ENCODE measurements around the gene TPCN1. TPM values are rescaled to one million over a fixed set of nuclear protein-coding genes. Genes with fewer than 3 reads are reported as not detected.

TPCN1 gene
- total RNA-seq, 1 donor from 2014 or later = 34.9 TPM

DNA sequence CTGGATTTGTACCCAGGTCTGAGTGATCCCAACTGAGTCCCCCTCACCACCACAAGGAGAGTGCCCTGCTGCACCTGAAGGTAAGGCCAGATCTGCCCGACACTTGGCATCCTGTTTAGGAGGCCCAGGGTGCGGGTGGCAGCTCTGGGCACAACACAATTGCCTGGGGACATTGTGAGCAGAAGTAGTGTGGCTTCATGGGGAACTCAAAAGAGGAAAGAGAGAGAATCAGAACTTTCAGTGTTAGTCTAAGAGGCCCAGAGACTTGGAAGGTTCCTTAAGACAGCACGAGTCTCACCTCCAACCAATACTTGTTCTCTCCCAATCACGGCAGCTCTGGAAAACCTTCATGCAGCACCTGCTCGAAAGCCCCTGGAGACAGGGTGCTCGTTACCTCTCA is 120.3 kb downstream of the TPCN1 start:
- no peaks in the 10 kb centered on the region for H3K36me3 ChIP-seq (ENCODE audit: control insufficient read depth, insufficient read depth, low read length)
- H3K27me3 ChIP-seq (ENCODE audit: control insufficient read depth, insufficient read depth, low read length) = no peaks in the 10 kb centered on the region
- DNase-seq (ENCODE audit: low read depth) = no peak
- TF ChIP-seq CTCF (IDR thresholded peaks at IDR 0.05; ENCODE audit: insufficient read depth, low read length, poor library complexity, severe bottlenecking) = no peak
- H3K4me3 ChIP-seq (ENCODE audit: low read depth, low read length) = no peak overlapping the region

DNA sequence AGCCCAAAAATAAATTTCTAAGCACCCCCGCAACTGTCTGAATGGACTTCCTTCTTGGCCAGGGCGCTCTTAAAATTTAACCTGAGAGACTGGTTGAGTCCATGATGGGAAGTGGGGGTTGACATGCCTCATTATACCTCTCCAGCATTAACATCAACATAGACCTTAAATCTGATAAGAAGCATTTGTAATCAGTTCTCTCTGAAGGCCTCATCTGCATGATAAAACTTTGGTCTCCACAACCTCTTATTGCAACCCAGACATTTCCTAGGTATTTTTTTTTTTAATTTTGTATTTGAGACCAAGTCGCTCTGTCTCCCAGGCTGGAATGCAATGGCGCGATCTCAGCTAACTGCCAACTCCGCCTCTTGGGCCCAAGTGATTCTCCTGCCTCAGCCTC is 124.1 kb downstream of the TPCN1 start:
- TF ChIP-seq CTCF (IDR thresholded peaks at IDR 0.05; ENCODE audit: insufficient read depth, low read length, poor library complexity, severe bottlenecking) = no peak
- Histone ChIP-seq H3K36me3 (ENCODE audit: control insufficient read depth, insufficient read depth, low read length) (no peaks in the 10 kb centered on the region), H3K27me3 (ENCODE audit: control insufficient read depth, insufficient read depth, low read length) (peaks cover 2% of the 10 kb centered on the region), H3K4me3 (ENCODE audit: low read depth, low read length) (no peak overlapping the region)
- DNase-seq (ENCODE audit: low read depth) = no peak

- H3K36me3 ChIP-seq (ENCODE audit: control insufficient read depth, insufficient read depth, low read length) = no peaks in the 10 kb centered on the region
- H3K27me3 ChIP-seq (ENCODE audit: control insufficient read depth, insufficient read depth, low read length) = peaks cover 2% of the 10 kb centered on the region
- no peak for TF ChIP-seq CTCF (IDR thresholded peaks at IDR 0.05; ENCODE audit: insufficient read depth, low read length, poor library complexity, severe bottlenecking)
- no peak overlapping the region for H3K4me3 ChIP-seq (ENCODE audit: low read depth, low read length)
- no peak for DNase-seq (ENCODE audit: low read depth)
Measured at GRCh38 chr12:113346353-113346752, 125.1 kb downstream of the TPCN1 start.

DNA sequence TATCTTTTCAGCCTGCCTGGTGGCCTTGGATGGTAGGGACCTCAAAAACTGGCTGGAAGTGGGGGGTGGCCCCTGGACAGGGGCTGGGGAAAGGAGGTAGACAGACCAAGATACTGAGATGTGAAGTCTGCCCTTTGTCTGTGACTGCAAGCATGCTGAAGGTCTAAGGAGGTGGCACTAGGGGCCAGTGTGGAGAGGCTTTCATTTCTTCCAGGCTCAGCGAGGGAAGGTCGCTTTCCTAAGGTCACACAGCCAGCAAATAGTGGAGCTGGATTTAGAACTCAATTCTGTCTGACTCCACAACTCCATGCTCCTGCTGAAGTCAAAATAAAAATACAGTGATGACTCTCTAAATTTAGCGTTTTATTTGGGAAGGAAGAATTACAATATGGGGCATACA is 125.8 kb downstream of the TPCN1 start:
- no peaks in the 10 kb centered on the region for H3K36me3 ChIP-seq (ENCODE audit: control insufficient read depth, insufficient read depth, low read length)
- no peak for TF ChIP-seq CTCF (IDR thresholded peaks at IDR 0.05; ENCODE audit: insufficient read depth, low read length, poor library complexity, severe bottlenecking)
- DNase-seq (ENCODE audit: low read depth) = no peak
- no peak overlapping the region for H3K4me3 ChIP-seq (ENCODE audit: low read depth, low read length)
- H3K27me3 ChIP-seq (ENCODE audit: control insufficient read depth, insufficient read depth, low read length) = peaks cover 2% of the 10 kb centered on the region

DNA sequence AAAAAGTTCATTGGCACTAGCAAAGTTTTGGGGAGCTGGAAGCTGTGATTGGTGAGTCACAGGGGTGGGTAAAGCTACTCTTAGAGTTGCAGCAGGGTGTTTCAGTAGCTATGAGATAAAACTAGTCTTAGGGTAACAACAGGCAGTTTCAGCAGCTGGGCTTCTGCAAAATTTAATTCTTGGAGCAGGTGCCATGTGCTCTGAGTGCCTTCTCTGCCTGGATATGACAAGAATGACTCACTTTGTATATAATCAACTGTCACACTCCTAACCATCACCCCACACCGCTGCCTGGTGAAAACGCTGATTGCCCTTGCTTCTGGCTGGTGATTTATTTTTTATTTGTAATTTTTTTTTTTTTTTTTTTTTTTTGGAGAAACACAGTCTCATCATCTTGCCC is 126.6 kb downstream of the TPCN1 start:
- no peak for DNase-seq (ENCODE audit: low read depth)
- Histone ChIP-seq H3K27me3 (ENCODE audit: control insufficient read depth, insufficient read depth, low read length) (peaks cover 2% of the 10 kb centered on the region), H3K36me3 (ENCODE audit: control insufficient read depth, insufficient read depth, low read length) (no peaks in the 10 kb centered on the region), H3K4me3 (ENCODE audit: low read depth, low read length) (no peak overlapping the region)
- TF ChIP-seq CTCF (IDR thresholded peaks at IDR 0.05; ENCODE audit: insufficient read depth, low read length, poor library complexity, severe bottlenecking) = no peak

Other genes with a start within 250 kb of the TPCN1 start
- gene OAS2, start 242.9 kb upstream of the TPCN1 start, total RNA-seq = 1.0 and 3.6 TPM in 2 replicates
- gene DTX1, start 164.7 kb upstream of the TPCN1 start, total RNA-seq = 0.89 and 1.8 TPM in 2 replicates
- 1.1 and 1.8 TPM in 2 replicates for gene RASAL1, start 85.7 kb upstream of the TPCN1 start, total RNA-seq
- not detected in 2 replicates for gene CFAP73, start 71.7 kb upstream of the TPCN1 start, total RNA-seq
- gene DDX54, start 36.0 kb upstream of the TPCN1 start, total RNA-seq = 73.9 and 77.6 TPM in 2 replicates
- gene RITA1, start 35.7 kb upstream of the TPCN1 start, total RNA-seq = 33.6 and 36.0 TPM in 2 replicates
- 40.2 and 41.1 TPM in 2 replicates for gene SLC8B1, start 113.6 kb downstream of the TPCN1 start, total RNA-seq
- 54.3 and 71.5 TPM in 2 replicates for gene PLBD2, start 137.1 kb downstream of the TPCN1 start, total RNA-seq
- gene SDS, start 182.4 kb downstream of the TPCN1 start, total RNA-seq = not detected in 2 replicates
- 9.1 and 14.5 TPM in 2 replicates for gene SDSL, start 200.9 kb downstream of the TPCN1 start, total RNA-seq